ENCODE data around the gene CLASP1.
"Not testable (repeated sequence)": the region's sequence is repeated elsewhere in the genome, so short reads cannot be mapped to it uniquely, and the experiment has no call there.

The CLASP1 gene

GRCh38 chr2:121412349-121412748 is 236.9 kb downstream of the CLASP1 start:
- no peak for DNase-seq

GRCh38 chr2:121409966-121410365 is 239.3 kb downstream of the CLASP1 start:
- no peak for DNase-seq

DNA sequence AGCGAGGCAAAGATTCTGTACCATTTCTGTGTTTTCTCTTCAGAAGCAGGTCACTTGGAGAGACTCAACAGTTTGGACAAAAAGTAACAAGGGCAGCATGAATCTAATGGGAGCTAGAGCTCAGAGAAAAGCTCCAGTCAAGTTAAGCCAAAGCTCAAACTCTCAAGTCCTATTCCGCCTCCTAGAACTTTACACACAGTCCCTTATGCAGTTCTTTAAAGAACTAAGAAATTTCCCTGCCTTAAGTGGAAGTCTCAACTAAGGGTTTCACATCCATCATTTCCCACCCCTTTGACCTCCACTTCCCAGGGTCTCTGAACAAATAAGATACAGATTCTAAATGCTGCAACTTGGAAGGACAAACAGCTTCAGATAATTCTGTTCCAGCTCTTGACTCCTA is 239.9 kb downstream of the CLASP1 start:
- no peak for DNase-seq

- no peak for DNase-seq
Measured at GRCh38 chr2:121408641-121409040, 240.6 kb downstream of the CLASP1 start.

GRCh38 chr2:121405233-121405632 is 244.0 kb downstream of the CLASP1 start:
- no peak for DNase-seq

- no peak for DNase-seq
Measured at GRCh38 chr2:121400201-121400600, 249.1 kb downstream of the CLASP1 start.

GRCh38 chr2:121398853-121399252 is 250.4 kb downstream of the CLASP1 start:
- no peak for DNase-seq

DNA sequence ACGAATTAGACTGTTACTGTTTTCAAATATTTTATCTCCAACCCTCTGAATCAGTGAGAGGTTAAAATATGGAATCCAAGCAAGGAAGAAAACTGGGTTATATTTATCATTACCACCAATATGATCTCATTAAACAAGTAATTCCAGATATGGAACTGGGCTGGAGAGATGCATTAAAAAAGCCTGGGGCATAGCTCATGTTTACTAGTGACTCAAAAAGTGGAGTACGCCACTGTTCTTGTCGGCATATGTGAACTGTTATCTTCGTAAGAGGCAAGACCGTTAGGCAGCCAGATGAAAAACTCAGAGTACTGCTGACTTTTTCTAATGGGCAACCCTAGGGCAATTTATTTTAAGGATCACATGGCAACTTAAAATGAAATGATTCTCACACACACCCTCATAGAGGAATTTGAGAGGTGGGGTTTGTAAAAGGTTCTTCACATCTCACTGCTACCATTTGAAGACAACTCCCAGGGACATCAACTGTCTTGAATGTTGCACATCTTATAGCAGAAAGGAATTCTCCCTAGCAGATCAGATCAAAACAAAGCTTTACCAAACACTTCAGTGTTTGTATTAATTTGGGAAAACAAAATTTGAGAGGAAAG is 259.1 kb downstream of the CLASP1 start:
- no peak for DNase-seq

GRCh38 chr2:121388371-121388770 is 260.9 kb downstream of the CLASP1 start:
- DNase-seq, result no peak

GRCh38 chr2:121387591-121388325 is 261.5 kb downstream of the CLASP1 start:
- no peak for DNase-seq

- no peak for DNase-seq
Measured at GRCh38 chr2:121386707-121387106, 262.6 kb downstream of the CLASP1 start.

GRCh38 chr2:121386102-121386501 is 263.2 kb downstream of the CLASP1 start:
- no peak for DNase-seq

- DNase-seq, result no peak
Measured at GRCh38 chr2:121382744-121383143, 266.5 kb downstream of the CLASP1 start.

GRCh38 chr2:121377646-121378045 is 271.6 kb downstream of the CLASP1 start:
- no peak for DNase-seq

- DNase-seq, result no peak
Measured at GRCh38 chr2:121376535-121377250, 272.6 kb downstream of the CLASP1 start.

GRCh38 chr2:121375621-121376159 is 273.6 kb downstream of the CLASP1 start:
- DNase-seq, result no peak

DNA sequence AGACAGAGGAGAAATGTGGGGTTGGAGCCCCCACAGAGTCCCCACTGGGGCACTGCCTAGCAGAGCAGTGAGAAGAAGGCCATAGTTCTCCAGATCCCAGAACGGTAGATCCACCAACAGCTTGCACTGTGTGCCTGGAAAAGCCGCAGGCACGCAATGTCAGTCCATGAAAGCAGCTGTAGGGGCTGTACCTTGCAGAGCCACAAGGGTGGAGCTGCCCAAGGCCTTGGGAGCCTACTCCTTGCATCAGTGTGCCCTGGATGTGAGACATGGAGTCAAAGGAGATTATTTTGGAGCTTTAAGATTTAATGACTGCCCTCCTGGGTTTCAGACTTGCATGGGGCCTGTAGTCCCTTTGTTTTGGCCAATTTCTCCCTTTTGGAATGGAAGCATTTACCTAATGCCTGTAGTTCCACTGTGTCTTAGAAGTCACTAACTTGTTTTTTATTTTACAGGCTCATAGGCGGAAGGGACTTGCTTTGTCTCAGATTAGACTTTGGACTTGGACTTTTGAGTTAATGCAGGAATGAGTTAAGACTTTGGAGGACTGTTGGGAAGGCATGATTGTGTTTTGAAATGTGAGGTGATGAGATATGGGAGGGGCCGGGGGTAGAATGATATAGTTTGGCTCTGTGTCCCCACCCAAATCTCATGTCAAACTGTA is 274.7 kb downstream of the CLASP1 start:
- not testable (repeated sequence) for DNase-seq

- DNase-seq, result no peak
Measured at GRCh38 chr2:121372721-121373353, 276.4 kb downstream of the CLASP1 start.

DNA sequence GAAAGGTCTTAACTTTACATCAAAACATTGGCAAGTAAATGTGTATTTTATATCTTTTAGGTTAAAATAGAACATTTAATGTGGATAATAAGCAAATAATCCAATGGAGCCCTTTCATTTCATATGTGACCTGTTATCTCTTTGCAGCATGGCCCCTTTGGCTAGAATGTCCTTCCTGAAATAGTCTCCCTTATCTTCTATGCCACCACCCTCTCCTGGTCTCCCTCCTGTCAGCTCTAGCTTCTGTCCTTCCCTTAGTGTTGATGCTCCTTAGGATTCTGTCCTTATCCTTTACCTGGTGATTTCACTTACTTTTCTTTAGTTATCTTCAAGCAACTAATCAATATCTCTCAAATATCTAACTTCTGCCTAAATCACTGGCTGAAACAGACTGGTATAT is 277.2 kb downstream of the CLASP1 start:
- DNase-seq, result no peak

DNA sequence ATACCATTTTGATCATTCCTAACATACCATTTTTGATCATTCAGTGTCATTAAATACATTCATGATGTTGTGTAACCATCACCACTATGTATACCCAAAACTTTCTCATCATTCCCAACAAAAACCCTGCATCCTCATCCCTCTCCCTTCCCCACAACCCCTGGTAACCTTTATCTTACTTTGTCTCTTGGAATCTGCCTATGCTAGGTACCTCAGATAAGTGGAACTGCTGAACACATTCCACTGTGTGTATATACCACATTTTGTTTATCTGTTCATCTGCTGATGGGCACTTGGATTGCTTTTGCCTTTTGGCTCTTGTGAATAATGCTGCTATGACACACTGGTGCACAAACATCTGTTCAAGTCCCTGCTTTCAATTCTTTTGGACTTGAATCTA is 280.4 kb downstream of the CLASP1 start:
- no peak for DNase-seq

DNA sequence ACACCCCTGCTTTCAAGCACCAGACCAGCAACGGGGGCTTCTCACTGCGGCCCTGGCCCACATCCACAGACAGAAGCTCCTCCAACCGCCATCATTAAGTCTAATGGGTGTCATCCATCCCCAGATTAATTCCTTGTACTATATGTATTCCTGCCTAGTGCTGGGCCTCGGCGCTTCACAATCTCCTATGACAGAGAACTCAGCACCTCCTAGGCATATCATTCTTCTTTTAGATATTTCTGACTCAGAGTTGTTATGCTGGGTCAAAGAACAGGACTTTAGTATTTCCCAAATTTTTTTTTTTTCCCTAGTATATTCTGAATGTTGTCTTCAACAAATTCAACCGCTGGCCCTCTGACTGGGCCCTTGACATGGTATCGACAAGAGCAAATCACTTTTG is 281.1 kb downstream of the CLASP1 start:
- DNase-seq, result no peak

GRCh38 chr2:121367246-121367900 is 281.9 kb downstream of the CLASP1 start:
- DNase-seq, result no peak

Data from NCI-H524 (cell line).